Sigmoid colon (tissue), 7 donors: ENCODE measurements around the gene PSPC1. TPM values are rescaled to one million over a fixed set of nuclear protein-coding genes. Genes with fewer than 3 reads are reported as not detected.

Source experiments
- DNase-seq: peaks from one replicate; pipeline ENCODE4 v3.0.0-alpha.2; 2019
- H3K27ac ChIP-seq, 4 donors: fragments of 200-600 bp; sonication (generic); one replicate each; pipeline ENCODE4 v1.5.1; 2016 to 2019; ENCODE audit warnings: mild to moderate bottlenecking in 1 of 4
- H3K27me3 ChIP-seq, 3 donors: fragments of 200-600 bp; sonication (generic); one replicate each; pipeline ENCODE4 v1.5.1; 2019; ENCODE audit warnings: mild to moderate bottlenecking in 1 of 3
- H3K36me3 ChIP-seq, 4 donors: fragments of 200-600 bp; sonication (generic); one replicate each; pipeline ENCODE4 v1.5.1; 2016 to 2019
- H3K4me1 ChIP-seq, 4 donors: fragments of 200-600 bp; sonication (generic); one replicate each; pipeline ENCODE4 v1.5.1; 2017 to 2019
- H3K4me3 ChIP-seq, 4 donors: fragments of 200-600 bp; sonication (generic); one replicate each; pipeline ENCODE4 v1.5.1; 2017 to 2019; ENCODE audit warnings: mild to moderate bottlenecking in 2 of 4, moderate library complexity in 1 of 4
- H3K9me3 ChIP-seq, 4 donors: fragments of 200-600 bp in 3 of 4; sonication (generic) in 3 of 4; one replicate each; pipeline versions ENCODE4 v1.5.1 to v1.6.1; 2013 to 2019
- CTCF ChIP-seq, 4 experiments: fragments of 450-650 bp in 3 of 4; fragments of 200-600 bp in 1 of 4; IDR thresholded peaks; one replicate each; pipeline ENCODE4 v1.5.1; 2016 to 2019; ENCODE audit warnings: antibody characterized with exemption in 4 of 4, mild to moderate bottlenecking in 3 of 4, moderate library complexity in 2 of 4
- EP300 ChIP-seq, 4 donors: sonication (generic); formaldehyde crosslinking; IDR thresholded peaks; one replicate each; pipeline ENCODE4 v1.6.1; 2017; ENCODE audit warnings: antibody characterized with exemption in 4 of 4
- POLR2A ChIP-seq, 2 donors: fragments of 450-650 bp; IDR thresholded peaks; one replicate each; pipeline ENCODE4 v1.6.1; 2016; ENCODE audit warnings: antibody characterized with exemption in 2 of 2, mild to moderate bottlenecking in 2 of 2, moderate library complexity in 2 of 2
- POLR2AphosphoS5 ChIP-seq, 4 donors: sonication (generic); formaldehyde crosslinking; IDR thresholded peaks; one replicate each; pipeline ENCODE4 v1.6.1; 2017; ENCODE audit warnings: antibody characterized with exemption in 4 of 4
- WGBS, 2 donors: extraction: QIAGEN DNeasy Blood & Tissue Kit; methylation state at CpG; one replicate each; pipeline ENCODE4 v1.1.7; 2013; 5-methylcytosine and 5-hydroxymethylcytosine counted together
- intact Hi-C: fragments of 100-400 bp; cut with DNase I; formaldehyde crosslinking; loops from one replicate; pipeline ENCODE4 v1.15.1; 2023
- polyA plus RNA-seq, 3 donors: library from polyadenylated mRNA; stranded (reverse); fragments of 200-250 nt; gene quantifications; one replicate each; pipeline ENCODE4 v1.2.3, GENCODE V29; 2013
- total RNA-seq, 4 donors: library from RNA; depleted of rRNA; stranded (reverse); fragments of >200 nt; gene quantifications; one replicate each; pipeline ENCODE4 v1.1.0, GENCODE V29; 2016
- donor health status: healthy with polysubstance abuse.
- donor health status: Bipolar disorder and iron deficiency.
- donor health status: healthy.

Gene PSPC1
- total and polyA plus RNA-seq, 7 donors: 15.3 to 85.3 (median 48.2) TPM

GRCh38 chr13:19795956-19796355 is 13.2 kb upstream of the PSPC1 start:
- 96 to 97% methylated on average over 7 of the region's 7 CpGs for WGBS, 2 donors
- Histone ChIP-seq H3K27ac (no peak overlapping the region), H3K4me3 (no peak overlapping the region), H3K9me3 (no peaks in the 10 kb centered on the region), H3K4me1 (no peaks in the 10 kb centered on the region), H3K27me3 (no peaks in the 10 kb centered on the region), H3K36me3 (no peaks in the 10 kb centered on the region)
- intact Hi-C loops: no loop called here
- no peak for TF ChIP-seq CTCF (IDR thresholded peaks at IDR 0.05)
- no peak for TF ChIP-seq EP300 (IDR thresholded peaks at IDR 0.05)
- no peak for TF ChIP-seq POLR2AphosphoS5 (IDR thresholded peaks at IDR 0.05)
- TF ChIP-seq POLR2A (IDR thresholded peaks at IDR 0.05): no peak
- DNase-seq: no peak

- WGBS, 2 donors: 89 to 91% methylated on average over 4 of the region's 4 CpGs
- DNase-seq: no peak
- Histone ChIP-seq H3K4me3 (no peak overlapping the region), H3K4me1 (no peaks in the 10 kb centered on the region), H3K9me3 (no peaks in the 10 kb centered on the region), H3K36me3 (no peaks in the 10 kb centered on the region), H3K27ac (no peak overlapping the region), H3K27me3 (no peaks in the 10 kb centered on the region)
- intact Hi-C loops: no loop called here
- TF ChIP-seq CTCF (IDR thresholded peaks at IDR 0.05) (no peak), POLR2A (IDR thresholded peaks at IDR 0.05) (no peak), POLR2AphosphoS5 (IDR thresholded peaks at IDR 0.05) (no peak), EP300 (IDR thresholded peaks at IDR 0.05) (no peak)
Measured at GRCh38 chr13:19794631-19795030, 11.9 kb upstream of the PSPC1 start.

- WGBS, 2 donors: 94 to 96% methylated on average over 7 of the region's 7 CpGs
- no peaks in the 10 kb centered on the region for H3K9me3 ChIP-seq
Measured at GRCh38 chr13:19791953-19792537, 9.3 kb upstream of the PSPC1 start.

GRCh38 chr13:19782049-19782726 is 557 bp downstream of the PSPC1 start:
- no peaks in the 10 kb centered on the region for H3K27me3 ChIP-seq
- H3K36me3 ChIP-seq: peaks cover 0 to 6% (median 0%) of the 10 kb centered on the region in 4 donors
- no peaks in the 10 kb centered on the region for H3K9me3 ChIP-seq
- TF ChIP-seq POLR2AphosphoS5 (IDR thresholded peaks at IDR 0.05) (peak in 1 of 4 donors; percentile 49), CTCF (IDR thresholded peaks at IDR 0.05) (no peak)
- intact Hi-C loops: loop anchor here (1.0 to 10.0 kb wide), 3 partner anchors 81 to 175 kb away; partner anchors contain the start of genes MPHOSPH8, ZMYM2 and ZMYM5
- WGBS, 2 donors: 0% methylated on average over 77 of the region's 77 CpGs
- H3K4me1 ChIP-seq: peaks cover 0 to 17% (median 4%) of the 10 kb centered on the region in 4 donors
- DNase-seq: peak; percentile 81
- H3K27ac ChIP-seq: peak overlapping the region; percentile 93 to 98 (median 94)
- H3K4me3 ChIP-seq: peak overlapping the region; percentile 76 to 95 (median 85)

More at GRCh38 chr13:19791953-19792537, 9.3 kb upstream of the PSPC1 start:
- H3K36me3 ChIP-seq: no peaks in the 10 kb centered on the region
- no peaks in the 10 kb centered on the region for H3K27me3 ChIP-seq
- TF ChIP-seq POLR2A (IDR thresholded peaks at IDR 0.05) (no peak), CTCF (IDR thresholded peaks at IDR 0.05) (no peak), POLR2AphosphoS5 (IDR thresholded peaks at IDR 0.05) (no peak), EP300 (IDR thresholded peaks at IDR 0.05) (no peak)
- H3K27ac ChIP-seq: no peak overlapping the region
- intact Hi-C loops: no loop called here
- DNase-seq: peak; percentile 18
- no peak overlapping the region for H3K4me3 ChIP-seq
- H3K4me1 ChIP-seq: no peaks in the 10 kb centered on the region
